HG03135 (cell line): ENCODE results near the gene MYH11.
A peak's percentile ranks its signal among the peaks of the same experiment; 100 is the strongest.

Source experiments
- ATAC-seq: cut with Tn5 transposase; IDR thresholded peaks from one replicate; pipeline ENCODE4 v1.9.1; 2021; ENCODE audit warnings: mild to moderate bottlenecking, moderate library complexity; ENCODE audit not compliant: unreplicated experiment

MYH11 gene

GRCh38 chr16:15856901-15857698 lies at the start of gene MYH11:
MYH11 (minus strand) TSS chr16:15857028; CDS start chr16:15838252, 18,776 bp downstream.
- no peak for ATAC-seq

DNA sequence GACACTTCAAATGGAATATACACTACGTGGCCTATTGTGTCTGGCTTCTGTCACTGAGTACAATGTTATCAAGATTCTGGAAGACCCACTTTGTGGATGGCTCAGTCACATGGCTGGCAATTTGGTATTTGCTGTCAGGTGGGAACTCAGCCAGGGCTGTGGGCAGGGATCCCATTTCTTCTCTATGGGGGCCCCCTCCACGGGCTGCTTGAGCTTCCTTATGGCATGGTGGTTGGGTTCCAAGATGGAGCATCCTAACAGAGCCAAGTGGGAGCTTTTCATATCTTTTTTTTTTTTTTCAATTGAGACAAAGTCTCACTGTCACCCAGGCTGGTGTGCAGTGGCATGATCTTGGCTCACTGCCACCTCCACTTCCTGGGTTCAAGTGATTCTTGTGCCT lies 49.6 kb upstream of the MYH11 start:
- no peak for ATAC-seq

GRCh38 chr16:15903960-15904359 lies 47.1 kb upstream of the MYH11 start:
- ATAC-seq, result no peak

DNA sequence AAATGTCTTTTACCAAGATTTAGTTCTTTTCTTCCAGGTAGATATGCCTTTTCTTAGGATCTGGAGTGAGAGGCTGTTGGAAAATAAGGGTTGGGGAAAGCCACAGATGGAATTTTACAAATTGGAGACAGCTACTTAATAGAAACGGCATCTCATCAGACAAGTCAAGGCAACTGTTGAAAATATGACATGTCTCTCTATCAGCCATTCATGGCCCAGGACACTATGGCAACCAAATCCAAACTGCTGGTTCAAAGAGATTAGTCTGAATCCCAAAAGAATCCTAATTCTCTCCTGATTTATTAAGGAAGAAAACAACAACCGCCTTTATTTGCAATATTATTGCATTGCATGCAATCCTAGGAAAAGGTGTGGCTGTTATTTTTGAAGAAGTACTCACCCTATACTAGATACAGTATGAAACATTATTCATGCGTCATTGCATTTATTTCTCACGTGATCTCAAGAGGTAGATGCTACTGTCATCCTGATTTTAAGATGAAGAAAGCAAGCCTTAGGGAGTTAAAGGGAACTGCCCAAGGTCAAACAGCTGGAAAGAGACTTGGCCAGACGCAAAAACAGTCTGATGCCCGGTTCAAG lies 44.2 kb upstream of the MYH11 start:
- ATAC-seq, result no peak

- ATAC-seq, result no peak
These were observed 43.5 kb upstream of the MYH11 start for GRCh38 chr16:15900357-15900756.

DNA sequence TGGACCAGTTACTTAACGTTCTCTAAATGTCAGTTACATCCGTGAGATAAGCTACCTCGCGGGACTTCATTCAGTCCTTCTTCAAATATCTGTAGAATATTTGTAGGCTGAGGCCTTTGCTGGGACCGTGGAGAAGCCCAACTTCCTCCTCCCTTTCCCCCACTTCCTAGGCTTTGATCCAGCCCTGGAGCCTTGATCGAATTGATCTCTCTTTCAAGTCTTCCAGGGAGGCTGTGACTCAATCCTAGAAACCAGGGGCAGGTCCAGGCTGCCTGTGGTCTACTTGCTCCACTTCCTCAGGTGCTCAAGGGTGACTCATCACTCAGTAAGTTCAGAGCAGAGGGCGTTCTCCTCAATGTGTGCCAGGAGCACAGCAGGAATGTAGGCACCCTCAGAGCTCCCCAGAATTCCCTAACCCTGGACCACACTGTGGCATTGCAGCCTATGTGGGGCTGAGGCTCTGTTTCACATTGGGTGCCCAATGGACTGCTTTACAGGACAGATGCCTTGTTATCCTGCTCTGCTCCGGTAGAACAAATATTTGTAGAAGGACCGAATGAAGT lies 42.8 kb upstream of the MYH11 start:
- ATAC-seq, result peak; percentile 76

GRCh38 chr16:15898654-15899053 lies 41.8 kb upstream of the MYH11 start:
- no peak for ATAC-seq

DNA sequence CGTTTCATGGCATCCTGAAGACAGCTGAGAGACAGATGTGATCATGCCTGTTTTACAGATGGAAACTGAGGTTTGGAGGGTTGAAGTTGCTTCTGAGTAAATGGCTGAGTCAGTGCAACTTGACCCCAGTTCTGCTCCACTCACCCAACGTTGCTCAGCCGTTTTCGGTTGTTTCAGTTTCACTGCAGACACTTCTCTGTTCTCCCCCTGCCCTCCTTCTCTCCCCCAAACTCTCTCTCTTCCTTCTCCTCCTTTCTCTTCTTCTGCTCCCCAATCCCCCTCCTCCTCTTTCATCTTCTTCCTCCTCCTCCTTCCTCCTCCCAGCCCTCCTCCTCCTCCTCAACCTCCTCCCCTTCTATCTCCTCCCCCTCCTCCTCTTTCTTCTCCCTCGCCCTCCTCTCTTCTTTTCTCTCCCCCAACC lies 41.0 kb upstream of the MYH11 start:
- peak; percentile 60 for ATAC-seq

DNA sequence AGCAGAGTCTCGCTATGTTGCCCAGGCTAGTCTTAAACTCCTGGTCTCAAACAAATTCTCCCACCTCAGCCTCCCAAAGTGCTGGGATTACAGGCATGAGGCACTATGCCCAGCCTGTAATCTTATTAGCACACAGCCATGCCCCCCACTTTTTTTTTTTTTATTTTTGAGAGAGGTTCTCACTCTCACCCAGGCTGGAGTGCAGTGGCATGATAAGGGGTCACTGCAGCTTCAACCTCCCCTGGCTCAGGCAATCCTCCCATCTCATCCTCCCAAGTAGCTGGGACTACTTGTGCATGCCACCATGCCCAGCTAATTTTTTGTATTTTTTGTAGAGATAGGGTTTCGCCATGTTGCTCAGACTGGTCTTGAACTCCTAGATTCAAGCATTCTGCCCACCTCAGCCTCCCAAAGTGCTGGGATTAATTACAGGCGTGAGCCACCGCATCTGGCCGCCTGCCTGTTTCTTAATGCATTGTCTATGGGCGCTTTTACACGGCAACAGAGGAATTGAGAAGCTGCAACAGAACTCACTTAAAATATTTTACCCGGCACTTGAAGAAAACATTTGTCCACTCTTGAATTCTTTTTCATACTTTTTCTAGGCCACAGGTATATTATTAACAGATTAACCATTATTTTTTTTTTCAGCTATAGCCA lies 40.4 kb upstream of the MYH11 start:
- no peak for ATAC-seq

GRCh38 chr16:15894571-15895374 lies 37.9 kb upstream of the MYH11 start:
- ATAC-seq, result no peak

GRCh38 chr16:15891508-15891907 lies 34.7 kb upstream of the MYH11 start:
- no peak for ATAC-seq

GRCh38 chr16:15888072-15888976 lies 31.5 kb upstream of the MYH11 start, which contains the start of gene CEP20:
CEP20 (minus strand) TSS chr16:15888603; CDS start chr16:15888585, 18 bp downstream.
- peak; percentile 95 for ATAC-seq

DNA sequence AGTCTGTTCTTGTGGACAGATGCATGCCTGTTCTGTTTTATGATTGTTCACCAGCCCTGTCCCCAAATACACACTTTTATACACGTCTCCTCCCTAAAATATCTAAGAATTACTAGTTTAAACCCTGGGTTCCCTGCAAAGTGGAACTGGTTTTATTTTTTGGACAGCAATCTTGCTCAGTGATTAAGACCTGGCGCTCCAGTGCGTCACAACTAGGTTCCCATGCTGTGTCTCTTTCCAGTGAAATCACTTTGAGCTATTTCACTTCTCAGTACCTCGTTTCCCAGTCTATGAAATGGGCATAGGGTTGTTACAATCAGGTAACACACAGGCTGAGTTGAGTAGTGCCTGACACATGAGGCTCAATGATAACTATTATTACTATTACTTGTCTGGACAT lies 30.5 kb upstream of the MYH11 start:
- no peak for ATAC-seq

DNA sequence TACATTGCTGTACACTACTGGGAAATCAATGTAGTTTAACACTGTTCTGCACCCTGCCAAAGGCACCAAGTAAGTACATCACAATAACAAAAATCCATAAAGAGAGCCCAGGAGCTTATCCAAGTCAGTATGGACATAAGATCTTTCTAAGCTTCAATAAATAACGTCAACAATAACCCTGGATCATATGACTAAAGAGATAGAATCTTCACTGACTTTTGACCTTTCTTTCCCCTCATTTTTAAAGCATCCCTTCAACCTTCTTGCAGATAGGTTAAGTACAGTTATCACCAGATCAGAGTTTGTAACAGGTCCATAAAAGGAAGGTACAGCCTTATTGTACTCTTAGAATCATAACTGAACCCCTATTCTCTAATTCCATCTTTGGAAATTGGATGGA lies 29.2 kb upstream of the MYH11 start:
- no peak for ATAC-seq

- ATAC-seq, result no peak
These were observed 28.8 kb upstream of the MYH11 start for GRCh38 chr16:15885560-15886001.

- ATAC-seq, result no peak
These were observed 25.7 kb upstream of the MYH11 start for GRCh38 chr16:15882563-15882962.

DNA sequence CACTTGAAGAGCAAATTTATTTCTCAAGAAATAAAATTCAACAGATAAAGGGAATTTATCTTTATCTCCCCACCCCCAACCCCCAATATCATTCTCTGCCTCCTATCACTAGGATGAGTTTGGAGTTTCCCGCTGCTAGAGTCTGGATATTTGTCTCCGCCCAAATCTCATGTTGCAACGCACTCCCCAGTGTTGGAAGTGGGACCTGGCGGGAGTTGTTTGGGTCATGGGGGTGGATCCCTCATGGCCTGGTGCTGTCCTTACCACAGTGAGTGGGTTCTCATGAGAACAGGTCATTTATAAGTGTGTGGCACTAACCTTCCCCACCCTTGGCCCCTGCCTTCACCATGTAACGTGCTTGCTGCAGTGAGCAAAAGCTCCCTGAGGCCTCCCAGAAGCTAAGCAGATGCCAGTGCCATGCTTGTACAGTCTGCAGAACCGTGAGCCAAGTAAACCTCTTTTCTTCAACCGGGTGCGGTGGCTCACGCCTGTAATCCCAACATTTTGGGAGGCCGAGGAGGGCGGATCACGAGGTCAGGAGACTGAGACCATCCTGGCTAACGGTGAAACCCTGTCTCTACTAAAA lies 25.1 kb upstream of the MYH11 start:
- no peak for ATAC-seq

DNA sequence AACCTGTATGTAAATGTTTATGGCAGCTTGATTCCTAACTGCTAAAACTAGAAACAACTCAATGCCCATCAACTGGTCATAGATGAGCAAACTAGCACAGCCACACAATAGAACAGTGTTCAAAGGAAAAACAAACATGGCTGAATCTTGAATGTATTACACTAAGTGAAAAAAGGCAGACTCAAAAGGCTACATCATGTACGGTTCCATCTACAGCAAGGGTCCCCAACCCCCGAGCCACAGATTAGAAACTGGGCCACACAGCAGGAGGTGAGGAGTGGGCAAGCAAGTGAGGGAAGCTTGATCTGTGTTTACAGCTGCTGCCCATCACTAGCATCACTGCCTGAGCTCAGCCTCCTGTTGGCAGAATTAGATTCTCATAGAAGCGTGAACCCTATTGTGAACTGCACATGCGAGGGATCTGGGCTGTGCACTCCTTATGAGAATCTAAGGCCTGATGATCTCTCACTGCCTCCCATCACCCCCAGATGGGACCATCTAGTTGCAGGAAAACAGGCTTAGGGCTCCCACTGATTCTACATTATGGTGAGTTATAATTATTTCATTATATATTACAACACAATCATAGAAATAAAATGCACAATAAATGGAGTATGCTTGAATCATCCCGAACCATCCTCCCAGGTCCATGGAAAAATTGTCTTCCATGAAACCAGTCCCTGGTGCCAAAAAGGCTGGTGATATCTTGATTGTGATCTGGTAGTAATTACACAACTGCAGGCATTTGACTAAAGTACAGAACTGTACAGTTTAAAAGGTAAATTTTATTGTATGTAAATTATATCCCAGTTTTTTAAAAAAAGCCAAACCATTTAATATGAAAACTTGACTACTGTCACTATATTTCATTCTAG lies 23.8 kb upstream of the MYH11 start:
- no peak for ATAC-seq
